NCI-H446 (cell line): ENCODE data around the gene NLGN1.

Source experiments
- DNase-seq, 2 experiments: peaks; one replicate each; lab custom pipeline; 2025; lab: John Stamatoyannopoulos, UW

The NLGN1 gene

DNA sequence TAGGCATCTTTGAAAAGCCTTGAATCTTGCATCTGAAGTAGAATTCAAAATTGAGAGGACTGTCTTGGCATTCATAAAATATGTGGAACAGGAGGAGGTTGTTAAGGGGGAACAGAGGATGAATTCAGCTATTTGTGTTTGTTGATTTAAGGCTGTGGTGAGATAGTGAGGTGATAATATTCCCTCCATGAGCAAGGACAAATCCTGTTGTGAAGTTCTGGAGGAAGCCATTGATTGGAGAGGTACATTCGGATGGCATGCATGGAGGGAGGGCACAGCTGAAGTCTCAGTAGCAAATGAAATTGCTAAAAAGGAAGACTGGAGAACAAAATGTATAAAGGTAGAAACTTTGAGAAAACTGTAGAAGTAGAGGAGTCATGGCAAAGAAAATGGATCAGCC, 443.8 kb downstream of the NLGN1 start:
- no peak for DNase-seq

DNA sequence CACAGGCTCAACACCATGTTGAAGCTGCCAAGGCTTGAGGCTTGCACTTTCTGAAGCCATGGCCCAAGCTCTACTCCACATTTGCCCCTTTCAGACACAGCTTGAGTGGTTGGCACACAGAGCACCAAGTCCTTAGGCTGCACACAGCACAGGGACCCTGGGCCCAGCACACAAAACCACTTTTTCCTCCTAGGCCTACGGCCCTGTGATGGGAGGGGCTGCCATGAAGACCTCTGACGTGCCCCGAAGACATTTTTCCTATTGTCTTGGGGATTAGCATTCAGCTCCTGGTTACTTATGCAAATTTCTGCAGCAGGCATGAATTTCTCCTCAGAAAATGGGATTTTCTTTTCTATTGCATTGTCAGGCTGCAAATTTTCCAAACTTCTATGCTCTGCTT, 445.5 kb downstream of the NLGN1 start:
- no peak for DNase-seq

DNA sequence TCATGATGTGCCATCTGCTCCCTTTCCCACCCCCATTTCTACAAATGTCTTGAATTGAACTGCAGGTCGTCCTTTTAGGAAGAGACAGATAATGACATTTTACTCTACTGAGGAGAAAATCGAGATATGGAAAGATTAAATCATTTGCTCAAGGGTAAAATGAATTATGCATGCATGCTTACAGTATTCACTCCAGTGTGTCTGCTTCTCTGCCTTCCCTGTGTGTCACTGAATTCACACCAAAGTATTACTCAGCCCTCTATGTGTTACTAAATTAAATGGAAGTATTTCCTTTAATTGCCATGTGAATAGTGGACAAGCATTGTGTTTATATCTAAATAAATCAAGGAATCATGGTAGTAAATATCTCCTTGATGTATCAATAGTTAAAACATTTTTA, 449.0 kb downstream of the NLGN1 start:
- DNase-seq = no peak

DNA sequence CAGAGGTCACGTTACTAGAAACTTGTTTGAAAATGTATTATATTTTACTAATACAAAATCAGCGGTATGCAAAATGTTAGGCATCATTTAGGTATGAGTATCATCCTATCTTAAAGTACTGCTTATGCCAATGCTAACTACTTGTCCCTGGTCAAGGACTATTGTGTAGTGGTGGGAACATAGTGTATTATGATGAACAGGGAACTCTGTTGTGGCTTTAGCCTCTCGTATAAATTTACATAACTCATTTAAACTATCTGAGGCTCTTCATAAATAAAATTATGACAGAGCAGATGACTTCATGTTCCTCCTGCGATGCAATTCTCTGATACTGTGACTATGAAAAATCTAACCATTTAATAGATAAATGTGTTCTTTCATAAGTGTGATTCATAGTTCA, 451.9 kb downstream of the NLGN1 start:
- DNase-seq = no peak

DNA sequence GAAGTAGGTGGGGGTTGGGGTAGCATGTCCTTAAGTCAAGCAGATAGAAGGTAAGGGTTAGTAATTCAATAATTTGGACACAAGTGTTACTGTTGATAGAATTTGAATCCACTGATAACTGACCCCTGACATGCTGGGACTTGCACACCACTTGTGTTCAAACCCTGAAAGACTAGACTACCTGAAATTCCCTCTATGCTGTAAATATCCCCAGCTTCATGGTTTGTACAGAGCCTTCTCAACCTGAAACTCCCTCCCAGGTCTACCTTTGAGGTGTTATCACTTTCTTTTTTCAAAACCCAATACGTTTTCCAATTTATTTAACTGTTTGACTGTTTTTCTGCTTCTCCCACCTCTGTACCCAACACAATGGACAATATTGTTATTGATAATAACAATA, 459.6 kb downstream of the NLGN1 start:
- no peak for DNase-seq

DNA sequence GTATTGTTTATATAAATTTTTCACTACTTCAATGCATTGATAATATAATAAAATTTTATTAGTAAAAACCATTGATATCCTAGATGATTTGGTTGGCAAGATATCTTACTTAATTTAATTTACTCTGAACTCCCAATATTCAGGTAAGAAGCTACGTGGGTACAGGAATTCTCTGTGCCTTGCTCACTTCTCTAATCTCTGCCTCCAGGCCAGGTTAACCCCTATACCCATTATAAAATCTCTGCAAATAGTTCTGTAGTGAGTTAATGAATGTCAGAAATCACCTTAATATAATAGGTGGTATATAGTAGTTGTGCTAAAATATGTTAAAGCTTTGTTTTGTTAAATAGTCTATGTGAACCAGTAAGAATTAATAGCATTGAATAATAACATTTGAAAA, 465.2 kb downstream of the NLGN1 start:
- no peak for DNase-seq

DNA sequence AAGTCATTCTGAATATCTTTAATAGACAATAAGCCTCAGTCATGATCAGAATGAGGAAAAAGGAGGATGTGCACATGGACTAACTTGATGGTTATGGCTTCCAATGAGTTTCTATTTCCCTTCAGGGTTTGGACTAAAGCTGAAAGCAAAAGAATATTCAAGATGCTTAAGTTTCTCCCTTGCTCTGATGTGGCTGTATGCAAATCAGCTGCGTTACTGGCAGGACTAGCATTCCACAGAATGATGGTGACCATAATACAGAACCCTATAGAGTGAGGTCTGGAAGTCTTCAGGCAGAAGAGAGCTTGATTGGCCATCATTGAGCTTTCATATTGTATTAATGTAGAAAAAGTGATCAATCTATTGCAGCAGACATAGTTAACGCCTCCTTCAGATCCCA, 466.0 kb downstream of the NLGN1 start:
- DNase-seq = no peak

DNA sequence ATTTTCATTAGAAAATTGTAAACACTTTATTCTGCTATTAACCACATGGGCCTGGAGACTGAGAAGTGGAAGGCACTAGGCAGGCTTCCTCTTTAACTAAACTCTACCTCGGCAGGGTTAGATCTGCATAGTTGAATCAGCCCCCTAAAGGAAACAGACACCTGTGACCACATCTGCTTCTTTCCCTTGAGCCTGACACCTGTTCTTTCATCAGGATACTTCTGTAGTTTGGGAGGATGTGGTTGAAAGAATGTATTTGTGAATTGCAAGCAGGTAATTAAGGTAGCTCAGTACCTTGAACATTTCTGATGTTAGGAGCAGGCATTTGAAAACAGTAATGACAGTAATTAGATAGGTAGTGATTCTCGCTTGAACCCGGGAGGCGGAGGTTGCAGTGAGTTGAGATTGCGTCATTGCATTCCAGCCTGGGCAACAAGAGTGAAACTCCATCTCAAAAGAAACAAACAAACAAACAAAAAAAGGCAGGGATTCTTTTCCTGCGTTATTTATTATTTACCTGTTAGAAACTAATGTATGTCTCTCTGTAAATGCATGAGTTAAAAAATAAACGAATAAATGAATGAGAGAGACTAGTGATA, 468.5 kb downstream of the NLGN1 start:
- DNase-seq = no peak

DNA sequence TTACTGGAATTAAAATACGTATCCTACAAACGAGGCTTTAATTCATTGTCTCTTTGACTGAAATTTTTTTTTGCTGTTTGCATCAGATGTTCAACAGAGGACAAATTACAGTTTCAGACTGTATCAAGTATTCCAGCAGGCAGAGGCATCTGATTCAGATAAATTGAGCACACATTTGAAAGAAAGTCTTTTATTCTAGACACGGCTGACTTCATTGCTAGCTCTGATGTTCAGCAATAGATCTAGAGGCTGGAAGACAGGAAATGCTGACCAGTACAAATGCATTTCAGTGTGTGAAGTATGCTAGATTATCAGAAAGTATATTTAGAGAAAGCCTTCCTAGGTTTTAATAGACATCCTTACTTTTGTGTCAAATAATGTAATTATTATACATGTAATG, 472.2 kb downstream of the NLGN1 start:
- no peak for DNase-seq

DNA sequence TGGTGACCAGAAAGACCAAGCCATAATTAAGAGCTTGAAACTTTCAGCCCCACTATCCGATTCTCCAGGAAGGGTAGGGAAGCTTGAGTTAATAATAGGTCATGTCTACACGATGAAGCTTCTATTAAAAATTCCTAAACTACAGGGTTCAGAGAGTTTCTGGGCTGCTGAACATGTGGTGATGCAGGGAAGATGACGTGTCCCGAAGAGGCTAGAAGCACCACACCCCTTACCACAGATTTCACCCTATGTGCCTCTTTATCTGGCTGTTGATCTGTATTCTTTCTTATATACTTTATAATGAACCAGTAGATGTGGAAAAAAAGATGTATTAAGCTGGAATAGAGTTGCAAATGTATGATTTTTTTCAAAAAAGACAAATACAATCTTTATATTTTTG, 473.4 kb downstream of the NLGN1 start:
- DNase-seq = no peak

DNA sequence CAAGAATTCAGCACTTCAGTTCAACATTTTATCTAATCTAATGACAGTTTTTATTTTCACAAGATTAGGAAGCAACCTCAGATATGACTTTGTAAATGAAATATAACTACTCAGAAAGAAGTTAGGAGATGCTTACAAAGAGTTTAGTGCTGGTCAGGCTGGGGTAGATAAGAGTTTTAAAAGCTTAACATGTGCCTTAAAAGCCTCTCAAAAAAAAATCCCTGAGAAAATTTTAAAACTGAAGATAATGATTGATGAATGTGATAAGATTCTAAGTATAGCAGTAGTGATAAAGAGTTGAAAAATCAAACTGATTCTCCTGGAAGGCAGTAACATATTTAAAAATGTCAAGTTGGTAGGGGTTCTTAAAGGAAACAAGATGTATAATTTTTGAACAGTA, 478.2 kb downstream of the NLGN1 start:
- no peak for DNase-seq

DNA sequence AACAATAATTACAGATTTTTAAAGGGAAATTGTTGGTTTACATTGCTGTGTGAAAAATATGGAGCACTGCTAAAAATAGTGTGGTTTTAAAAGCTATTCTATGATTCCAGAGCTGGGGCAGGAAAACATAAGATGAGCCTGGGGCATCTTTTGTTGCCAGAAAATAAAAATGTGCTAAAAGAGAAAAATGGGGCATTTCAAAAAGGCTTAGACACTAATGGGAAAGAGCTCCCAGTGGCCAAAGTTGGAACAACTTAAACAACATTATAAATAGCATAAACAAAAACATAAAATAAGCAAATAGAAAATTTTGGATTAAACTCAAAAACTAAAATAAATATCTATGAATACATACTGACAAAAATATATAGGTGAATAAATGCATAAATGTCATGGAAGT, 478.9 kb downstream of the NLGN1 start:
- DNase-seq = no peak

DNA sequence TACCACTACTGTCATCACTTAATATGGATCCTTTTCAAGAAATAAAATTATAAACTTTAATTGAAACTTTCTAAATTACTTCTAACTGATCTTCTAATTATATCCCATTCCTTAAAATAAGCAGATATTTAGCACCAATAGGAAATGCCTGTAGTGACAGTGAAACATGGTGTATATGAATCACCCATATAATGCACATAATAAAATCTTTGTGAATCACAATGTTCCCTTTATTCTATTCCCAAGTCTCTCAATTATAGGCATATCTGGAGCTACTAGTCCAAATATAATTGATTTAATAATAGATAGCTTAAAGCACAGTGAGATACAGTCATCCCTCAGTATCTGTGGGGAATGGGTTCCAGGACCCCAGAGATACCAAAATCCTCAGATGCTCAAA, 490.3 kb downstream of the NLGN1 start:
- DNase-seq = no peak

DNA sequence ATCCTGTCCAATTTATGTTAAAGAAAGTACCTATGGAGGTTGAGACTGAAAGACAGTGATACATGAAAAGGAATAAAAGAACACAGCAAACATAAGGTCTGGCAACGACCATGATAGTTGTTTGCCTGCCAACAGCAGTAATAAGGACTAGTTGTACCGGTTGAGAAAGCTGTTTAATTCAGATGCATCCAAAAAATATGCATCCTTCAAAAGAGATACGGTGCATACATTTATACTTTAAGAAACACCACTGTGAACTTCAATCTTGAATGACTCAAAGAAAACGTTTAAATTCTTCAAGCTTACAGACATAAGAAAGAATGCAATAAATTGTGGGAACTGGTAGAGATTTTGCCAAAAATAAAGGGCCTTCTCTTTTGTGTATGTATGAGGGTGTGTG, 492.1 kb downstream of the NLGN1 start:
- peak in 1 of 2 experiments; percentile 58 for DNase-seq

DNA sequence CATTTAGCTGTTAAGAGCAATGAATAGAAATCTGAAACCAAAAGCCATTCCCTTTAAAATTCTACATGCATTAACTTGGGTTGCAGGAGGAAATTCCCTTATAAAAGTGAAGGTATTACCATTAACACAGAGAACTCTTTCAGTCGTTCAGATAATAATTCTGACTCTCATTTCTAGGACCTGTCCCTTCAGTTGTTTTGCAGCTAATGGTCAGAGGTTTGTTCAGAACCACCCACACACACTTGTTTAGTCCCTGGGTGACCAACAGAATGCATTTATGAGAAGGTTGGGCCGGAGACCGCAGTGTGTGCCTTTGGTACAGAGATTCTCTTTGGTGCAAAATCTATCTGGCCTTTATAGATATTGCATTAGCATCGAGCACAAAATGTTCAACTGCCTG, 492.5 kb downstream of the NLGN1 start:
- DNase-seq = no peak

DNA sequence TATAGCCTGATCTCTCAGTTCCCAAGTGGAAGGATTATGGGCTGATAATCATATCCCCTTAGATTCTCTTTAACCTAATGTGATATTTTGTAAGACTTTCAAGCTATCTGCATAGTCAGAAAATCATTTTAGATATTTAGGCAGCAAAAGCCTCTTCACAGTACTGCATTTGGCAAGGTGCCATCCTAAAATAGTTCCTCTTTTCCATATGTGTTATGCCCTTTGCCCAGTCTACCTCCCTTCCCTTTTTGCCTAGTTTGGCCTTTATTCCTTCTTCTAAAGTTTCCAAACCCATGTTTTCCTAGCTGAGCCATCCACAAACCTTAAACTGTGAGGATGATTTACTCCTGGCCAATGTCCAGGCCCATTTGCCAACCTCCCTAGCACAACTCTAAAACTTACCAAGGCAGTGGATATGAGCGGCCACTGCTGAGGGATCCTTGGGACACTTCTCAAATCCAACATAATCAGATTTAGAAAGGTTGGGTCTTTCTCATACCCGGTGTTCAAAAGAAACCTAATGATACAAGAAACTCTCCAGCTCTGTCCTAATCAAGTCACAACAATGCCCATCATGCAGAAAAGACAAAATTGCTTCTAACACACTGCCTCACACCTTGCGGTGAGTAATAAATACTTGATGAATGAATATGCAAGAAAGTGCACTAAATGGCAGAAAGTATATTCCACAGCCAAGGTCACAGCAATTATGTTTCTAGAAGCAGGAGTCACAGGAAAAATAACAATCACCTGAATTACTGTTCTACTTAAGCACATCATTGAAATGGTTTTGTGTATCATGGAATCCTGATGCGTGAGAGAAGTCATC, 493.9 kb downstream of the NLGN1 start:
- DNase-seq = peak; percentile 52 to 79

DNA sequence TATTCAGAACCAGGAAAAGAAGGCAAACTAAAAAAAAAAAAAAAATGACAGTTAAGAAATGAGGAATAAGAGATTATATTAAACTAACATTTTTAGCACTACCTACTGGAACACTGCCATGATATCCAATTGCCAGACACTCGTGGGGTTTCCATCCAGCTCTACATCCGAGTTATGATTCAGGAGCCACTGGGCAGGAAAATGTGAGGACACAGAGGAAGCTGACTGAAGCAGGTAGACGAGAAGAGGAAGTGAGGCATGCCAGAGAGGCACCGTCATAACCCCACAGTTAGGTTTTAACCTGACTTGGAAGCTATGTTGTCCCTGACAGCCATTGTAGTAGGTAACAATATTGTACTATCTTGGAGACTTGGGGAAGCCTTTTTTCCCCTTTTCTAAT, 495.0 kb downstream of the NLGN1 start:
- peak in 1 of 2 experiments; percentile 27 for DNase-seq

DNA sequence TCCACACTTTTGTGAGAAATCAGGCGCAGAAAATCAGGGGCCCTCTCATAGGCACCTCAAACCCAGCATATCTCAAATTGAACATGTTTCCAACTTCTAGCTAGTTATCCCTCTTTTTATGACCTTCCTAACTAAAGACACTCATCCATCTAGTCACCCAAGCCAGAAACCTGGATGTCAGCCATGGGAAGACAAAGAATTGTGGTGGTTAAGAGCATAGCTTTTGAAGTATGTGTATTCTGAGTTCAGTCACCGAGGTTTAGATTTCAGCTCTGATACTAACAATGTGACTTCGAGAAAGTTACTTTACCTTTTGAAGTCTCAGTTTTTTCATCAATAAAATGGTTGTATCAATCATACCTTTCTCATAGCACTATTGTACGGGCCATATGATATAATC, 495.5 kb downstream of the NLGN1 start:
- DNase-seq = peak in 1 of 2 experiments; percentile 38

DNA sequence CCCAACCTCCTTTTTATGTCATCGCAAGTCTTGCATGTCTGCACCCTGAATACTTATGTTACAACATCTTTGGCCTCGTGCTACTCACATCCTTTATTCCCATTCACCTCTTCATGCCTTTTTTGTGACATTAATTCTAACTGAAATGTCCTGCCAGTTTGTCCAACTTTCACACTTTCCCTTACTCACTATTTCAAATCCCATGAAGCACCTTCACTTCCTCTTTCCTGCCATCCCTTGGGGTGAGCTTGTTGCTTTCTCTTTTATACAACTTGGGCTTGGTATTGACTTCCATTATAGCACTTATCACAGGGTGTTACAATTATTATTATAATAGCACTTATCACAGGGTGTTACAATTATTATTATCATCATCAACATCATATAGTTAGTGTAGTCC, 496.3 kb downstream of the NLGN1 start:
- DNase-seq = no peak

DNA sequence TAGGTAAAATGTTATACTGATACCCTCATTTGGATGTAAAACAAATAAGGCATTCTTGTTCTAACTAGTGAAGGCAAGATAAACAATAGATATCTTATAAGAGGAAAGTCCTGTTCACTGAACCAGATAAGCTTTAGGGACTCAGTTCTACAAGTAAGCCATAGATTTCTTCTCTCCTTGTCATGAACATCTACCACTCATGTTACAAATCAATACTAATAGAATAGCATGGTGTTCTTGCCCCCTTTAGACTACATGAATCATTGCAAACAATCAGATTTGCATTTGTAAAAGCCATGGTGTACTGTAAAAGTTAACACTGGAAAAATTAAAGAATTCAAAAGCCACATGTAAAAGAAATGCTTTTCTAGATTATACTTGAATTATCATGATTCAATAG, 500.1 kb downstream of the NLGN1 start:
- no peak for DNase-seq

DNA sequence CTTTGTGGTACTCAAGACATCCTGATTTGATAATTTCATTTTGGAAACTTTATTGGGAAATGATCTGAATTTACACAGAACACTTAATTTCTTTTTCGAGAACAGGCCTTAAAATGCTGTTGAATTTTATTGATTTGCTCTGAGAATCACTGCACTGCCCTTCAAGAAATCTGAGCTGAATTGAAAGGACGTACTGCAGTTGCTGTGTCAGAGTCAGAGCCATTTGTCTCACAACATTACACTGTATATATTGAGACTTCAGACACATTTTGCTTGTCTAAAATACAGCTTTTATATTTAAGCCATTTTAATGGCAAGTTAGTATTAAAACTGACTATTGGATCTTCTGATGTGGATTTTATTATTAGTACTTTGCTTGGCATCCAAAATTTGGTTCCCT, 504.1 kb downstream of the NLGN1 start:
- DNase-seq = no peak

DNA sequence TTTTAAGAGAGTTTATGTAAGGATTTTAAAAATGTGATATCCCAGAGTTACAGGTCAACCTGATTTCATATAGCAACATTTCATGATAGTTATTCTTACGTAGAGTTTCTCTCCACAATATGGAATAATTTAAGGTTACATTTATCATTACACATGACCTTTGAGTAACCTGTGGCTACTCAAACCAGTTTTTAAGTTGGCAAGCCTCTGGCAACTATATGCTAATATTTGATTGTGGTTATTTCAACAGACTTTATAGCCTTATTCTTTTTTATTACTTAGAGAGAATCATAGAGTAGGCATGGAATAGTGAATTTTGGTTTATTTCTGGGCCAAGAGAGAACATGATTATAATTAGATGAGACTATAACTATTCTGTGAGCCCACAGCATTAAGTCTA, 504.9 kb downstream of the NLGN1 start:
- DNase-seq = no peak

DNA sequence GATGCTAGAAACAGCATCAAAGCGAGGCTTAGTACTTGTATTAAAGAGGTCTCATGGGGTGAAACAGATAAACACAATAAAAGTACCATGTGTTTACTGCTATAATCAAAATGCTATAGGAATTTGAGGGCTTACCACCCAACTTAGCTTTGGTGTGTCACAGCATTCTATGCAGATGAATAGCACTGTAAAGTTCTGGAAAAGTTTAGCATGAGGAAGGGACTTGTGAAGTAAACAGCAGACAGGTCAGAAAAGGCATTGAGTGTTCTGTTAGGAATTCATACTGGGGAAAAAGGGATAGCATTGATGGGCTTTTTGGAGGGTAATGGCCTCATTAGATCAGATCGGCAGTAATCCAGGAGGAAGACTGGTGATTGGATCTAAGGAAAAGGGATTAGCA, 505.3 kb downstream of the NLGN1 start:
- no peak for DNase-seq

DNA sequence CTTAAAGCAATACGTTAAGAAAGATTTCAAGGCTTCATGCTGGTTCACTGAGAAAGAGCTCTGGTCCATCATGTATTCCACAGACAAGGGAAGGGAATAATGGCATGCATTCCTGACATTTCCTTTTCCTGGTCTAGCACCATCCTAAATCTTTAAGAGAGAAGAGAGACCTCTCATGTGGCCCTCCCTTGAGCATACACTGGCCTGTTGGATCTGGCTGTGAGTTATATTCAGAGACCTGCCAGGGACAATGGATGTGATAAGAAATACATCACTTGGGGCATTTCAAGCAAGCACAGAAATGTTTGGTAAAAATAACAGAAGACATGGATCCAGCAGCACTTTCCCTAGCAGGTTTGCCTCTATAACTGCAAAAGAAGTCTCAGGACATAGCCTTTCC, 507.8 kb downstream of the NLGN1 start:
- no peak for DNase-seq
